Stimulated activated CD4-positive, alpha-beta T cell treated with anti-CD3 and anti-CD28 coated beads, Interleukin-4, amount 100 ng/mL, for 48 hours (primary cell): ENCODE results near the gene ENHO.

Experiments used
- DNase-seq, 2 donors: peaks; one replicate each; pipeline ENCODE4 v3.0.0-alpha.2; 2020; ENCODE audit warnings: low read depth in 2 of 2

The ENHO gene

GRCh38 chr9:34524349-34524748 is 1.6 kb upstream of the ENHO start:
- DNase-seq = no peak

- no peak for DNase-seq
Observed at GRCh38 chr9:34522091-34522887, 501 bp downstream of the ENHO start.

- DNase-seq = no peak
Observed at GRCh38 chr9:34521406-34522045, 1.3 kb downstream of the ENHO start.

- DNase-seq = no peak
Observed at GRCh38 chr9:34520505-34521385, 2.0 kb downstream of the ENHO start.

DNA sequence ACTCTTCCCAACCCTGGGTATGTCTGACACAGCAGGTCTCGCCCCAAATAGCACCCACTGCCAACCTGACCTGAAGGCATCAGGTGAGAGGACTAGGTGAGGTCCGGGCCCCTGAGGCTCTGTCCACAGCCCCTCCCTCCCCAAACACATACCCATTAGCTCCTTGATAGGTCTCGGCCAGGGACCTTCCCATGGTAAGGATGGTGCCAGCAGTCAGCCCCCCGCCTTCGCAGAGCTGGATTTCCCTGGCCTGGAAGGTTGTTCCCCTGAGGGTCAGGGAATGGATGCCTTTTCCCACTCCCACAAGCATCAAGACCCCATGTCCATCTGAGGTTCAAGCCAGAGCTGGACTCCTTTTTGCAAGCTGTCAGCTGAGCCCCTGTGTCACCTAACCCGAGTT is 2.7 kb downstream of the ENHO start:
- no peak for DNase-seq

- DNase-seq = no peak
Observed at GRCh38 chr9:34519321-34520020, 3.3 kb downstream of the ENHO start.

DNA sequence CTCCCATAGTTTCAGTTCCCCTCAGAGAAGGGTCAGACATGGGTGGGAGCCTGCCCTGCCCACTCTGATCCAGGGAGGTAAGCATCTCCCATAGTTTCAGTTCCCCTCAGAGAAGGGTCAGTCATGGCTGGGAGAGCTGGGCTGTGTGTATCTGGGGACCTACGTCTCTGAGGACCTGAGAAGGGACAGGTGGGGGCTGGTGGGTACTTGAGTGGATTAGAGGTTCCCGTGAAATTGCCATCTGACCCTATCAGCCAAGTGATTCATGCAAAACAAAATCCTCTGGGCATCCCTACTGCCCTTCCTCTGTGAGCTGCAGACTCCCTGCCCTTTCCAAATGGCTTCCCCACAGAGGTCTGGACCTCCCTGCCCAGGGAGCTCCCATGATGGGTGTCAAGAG is 3.9 kb downstream of the ENHO start:
- DNase-seq = no peak

DNA sequence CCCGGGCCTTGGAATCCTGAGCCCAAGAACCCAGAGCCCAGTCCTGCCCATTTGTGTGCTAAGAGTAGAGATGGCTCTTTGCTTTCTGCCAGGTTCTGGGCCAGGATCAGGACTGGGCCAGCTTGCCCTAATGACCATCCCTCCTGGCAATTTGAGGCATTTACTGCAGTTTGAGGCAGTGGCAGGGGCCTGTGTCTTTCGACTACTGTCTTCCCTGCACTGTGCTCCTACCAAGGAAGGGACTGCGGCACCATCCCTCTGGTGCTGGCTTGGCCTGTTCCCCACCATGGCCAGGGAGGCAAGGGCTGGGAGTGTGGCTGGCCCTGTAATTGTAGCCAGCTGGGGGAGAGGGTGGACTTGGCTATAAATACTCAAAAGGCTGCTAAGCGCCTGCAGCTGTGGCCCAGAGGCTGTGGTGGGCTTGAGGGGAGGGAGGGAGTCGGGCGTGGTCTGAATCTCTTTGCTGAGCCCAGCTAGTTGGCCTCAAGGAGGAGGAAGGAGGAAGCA is 4.6 kb downstream of the ENHO start:
- no peak for DNase-seq

DNA sequence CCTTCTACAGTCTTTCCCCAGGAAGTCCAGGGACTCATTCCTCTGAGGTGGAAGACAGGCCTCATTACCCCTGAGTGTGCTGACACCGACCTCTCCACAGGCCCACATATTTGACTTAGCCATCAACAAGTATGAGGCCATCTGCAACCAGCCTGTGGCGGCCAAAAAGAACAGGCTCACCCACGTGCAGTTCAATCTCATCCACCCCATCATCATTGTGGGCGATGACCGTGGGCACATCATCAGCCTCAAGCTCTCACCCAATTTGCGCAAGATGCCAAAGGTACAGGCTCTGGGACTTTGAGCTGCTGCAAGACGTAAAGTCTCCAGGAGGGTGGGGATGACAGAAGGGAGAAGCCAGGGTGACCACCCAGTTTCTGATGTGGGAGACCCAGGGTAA is 5.6 kb downstream of the ENHO start:
- DNase-seq = no peak

GRCh38 chr9:34515959-34516358 is 6.8 kb downstream of the ENHO start:
- no peak for DNase-seq

DNA sequence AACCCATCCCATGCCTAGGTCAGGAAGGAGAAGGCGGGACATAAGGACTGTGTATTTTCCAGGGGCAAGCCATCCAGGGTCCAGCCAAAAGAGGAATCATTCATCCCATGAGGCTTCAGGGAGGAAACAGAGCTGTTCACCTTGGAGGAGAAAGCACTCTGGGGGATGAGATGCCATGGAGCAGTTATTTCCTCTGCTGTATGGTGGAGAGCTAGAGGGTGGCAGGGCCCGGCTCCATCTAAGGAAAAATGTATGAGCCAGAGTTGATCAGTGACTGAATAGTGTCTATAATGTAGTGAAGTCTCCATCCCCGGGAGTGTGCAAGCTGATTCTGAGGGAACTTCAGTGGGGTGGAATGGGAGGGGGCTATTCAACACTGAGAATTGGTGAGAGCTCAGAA is 8.0 kb downstream of the ENHO start:
- DNase-seq = no peak

DNA sequence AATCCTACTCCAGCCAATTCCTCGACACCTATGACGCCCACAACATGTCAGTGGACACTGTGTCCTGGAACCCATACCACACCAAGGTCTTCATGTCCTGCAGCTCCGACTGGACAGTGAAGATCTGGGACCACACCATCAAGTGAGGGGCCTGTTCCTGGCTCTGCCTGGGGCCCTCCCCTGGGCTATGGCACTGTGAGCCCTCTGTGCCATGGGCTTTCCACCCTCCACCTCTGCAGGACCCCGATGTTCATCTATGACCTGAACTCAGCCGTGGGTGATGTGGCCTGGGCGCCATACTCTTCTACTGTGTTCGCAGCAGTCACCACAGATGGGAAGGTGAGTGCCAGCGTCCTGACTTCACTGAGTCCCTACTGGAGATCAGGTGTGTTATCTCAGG is 8.4 kb downstream of the ENHO start:
- no peak for DNase-seq

- no peak for DNase-seq
Observed at GRCh38 chr9:34513567-34514214, 9.1 kb downstream of the ENHO start.

DNA sequence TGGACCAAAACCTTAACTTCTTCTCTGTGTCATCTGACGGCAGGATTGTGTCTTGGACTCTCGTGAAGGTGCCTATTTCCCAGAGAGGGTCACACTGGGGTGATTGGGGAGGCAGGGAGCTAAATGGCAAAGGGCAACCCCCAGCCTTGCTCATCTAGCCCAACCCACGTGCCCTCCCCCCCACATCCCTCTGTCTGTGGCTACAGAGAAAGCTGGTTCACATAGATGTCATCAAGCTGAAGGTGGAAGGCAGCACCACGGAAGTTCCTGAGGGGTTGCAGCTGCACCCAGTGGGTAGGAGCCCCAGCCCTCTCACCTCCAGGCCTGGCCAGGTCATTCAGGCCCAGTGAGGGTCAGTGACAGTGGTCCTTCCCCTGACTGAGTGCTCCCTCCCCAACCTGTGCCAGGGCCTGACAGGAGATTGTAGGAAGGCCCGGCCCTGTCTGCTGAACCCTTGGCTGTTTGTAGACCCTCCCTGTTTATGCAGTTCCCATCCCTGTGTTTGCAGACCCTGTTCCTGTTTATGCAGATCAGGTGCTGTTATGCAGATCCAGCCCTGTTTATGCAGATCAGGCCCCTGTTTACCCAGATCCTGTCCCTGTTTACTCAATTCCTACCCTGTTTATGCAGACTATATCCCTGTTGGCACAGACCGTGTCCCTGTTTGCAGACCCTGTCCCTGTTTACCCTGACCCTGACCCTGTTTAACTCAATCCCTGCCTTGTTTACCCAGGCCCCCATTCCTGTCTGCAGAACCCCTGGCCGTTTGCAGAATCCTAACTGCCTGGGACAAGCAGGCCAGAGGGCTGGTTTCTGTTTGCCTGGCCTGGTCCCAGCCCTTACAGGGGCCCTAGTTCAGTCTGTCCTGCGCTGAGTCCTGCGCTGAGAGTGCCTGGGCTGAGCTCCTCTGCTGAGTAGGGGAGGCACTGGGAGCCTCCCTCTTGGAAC is 10.4 kb downstream of the ENHO start:
- DNase-seq = no peak

DNA sequence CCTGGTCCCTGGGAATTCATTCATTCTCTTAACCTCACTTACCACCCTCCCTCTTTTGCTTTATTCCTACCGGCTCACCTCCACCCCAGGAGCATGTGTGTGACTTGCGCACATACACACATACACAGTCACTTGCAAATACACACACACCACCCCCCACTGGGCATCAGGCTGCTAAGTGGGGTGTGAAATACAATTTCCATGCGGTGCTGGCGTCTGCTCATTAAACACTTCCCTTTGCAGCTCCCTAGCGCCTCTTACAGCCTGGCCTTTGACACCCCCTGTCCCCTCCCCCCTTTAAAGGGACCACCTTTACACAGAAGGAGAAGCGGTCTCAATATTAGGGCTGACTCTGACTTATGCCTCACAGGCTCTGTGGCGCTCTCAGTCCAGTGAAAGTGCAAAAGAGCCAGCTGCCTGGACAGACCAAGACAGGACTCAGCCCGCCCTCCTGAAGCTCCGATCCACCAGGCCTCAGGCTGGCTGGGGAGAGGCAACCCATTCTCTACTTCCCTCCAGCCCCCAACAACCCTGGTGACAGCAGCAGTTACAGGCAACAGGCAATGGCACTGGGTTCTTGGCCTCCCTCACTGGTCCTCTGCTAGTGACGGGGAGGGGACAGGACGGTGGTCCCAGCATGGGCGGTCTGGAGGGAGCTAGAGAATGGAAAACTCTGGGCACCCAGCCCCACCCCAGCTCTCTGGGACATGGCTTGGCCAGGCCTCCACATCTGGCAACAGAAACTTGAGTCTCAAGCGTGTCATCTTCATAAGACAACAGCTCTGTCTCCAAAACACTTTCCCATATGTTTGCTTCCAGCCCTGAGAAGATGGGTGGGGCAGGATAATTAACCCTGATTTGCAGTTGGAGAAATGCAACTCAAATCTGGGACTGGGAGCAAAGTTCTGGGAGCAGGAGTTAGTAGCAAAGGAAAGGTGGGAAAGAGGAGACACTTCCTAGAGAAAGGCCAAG is 12.0 kb downstream of the ENHO start:
- DNase-seq = no peak

DNA sequence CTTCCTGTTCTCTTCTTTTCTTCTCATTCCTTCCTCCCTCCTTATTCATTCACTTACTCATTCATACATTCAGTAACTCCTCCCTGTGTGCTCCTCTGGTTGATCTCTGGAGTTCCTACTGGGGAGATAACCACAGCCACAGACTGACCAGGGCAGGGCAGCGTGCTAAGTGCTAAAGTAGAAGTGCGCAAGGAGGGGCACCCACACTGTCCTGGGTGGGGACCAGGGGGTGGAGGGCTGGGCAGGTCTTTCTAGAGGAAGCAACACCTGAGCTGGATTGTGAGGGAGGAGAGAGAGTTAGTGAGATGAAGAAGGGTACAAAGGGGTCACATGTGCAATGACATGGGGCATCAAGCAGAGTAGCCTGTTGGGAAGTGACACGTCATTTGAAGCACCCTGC is 13.8 kb downstream of the ENHO start:
- no peak for DNase-seq

GRCh38 chr9:34508463-34508862 is 14.3 kb downstream of the ENHO start:
- no peak for DNase-seq

DNA sequence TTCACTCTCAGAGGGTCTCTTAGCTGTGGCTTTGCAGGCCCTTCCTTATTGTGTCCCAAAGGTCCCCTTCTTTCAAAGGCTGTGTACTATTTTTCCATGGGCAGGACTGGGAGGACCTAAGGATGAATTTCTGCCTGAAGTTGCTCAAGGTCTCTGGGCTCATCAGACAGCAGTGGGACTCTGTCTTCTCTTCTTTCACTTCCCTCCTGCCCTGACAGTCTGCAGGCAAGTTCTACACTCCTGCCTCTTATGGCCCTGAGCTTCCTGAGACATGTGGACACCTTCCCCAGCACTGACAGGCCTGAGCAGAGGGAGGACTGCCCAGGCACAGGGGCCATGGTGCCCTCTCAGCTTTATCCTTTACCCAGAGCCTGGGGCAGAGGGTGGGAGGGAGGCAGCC is 14.8 kb downstream of the ENHO start:
- no peak for DNase-seq

DNA sequence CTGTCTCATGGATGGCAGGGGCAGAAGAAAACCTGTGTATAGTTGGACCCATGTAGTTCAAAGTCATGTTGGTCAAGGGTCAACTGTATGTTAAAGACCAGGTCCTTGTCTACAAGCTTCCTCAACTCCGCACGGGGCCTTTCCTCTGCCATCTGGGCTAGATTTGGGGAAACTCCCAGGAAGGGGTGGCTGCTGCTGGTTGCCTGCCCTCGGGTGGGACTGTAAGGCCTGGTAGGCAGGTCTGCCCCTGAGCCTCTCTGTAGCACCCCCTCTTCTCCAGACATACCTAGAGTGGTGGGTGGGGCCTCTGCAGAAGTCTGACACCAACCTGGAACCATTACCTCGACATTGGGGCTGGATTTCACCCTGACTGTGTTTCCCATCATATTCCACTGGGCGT is 15.2 kb downstream of the ENHO start:
- no peak for DNase-seq
